Vagina (tissue), 2 donors: Measurements from ENCODE around the gene YAE1. TPM values are rescaled to one million over a fixed set of nuclear protein-coding genes. Genes with fewer than 3 reads are reported as not detected.

Experiments
- DNase-seq, 2 donors: peaks; one replicate each; pipeline ENCODE4 v3.0.0-alpha.2; 2017; ENCODE audit errors: extremely low spot score in 2 of 2
- H3K27ac ChIP-seq: fragments of 200-600 bp; sonication (generic); one replicate; pipeline ENCODE4 v1.5.1; 2019
- H3K27me3 ChIP-seq: fragments of 200-600 bp; sonication (generic); one replicate; pipeline ENCODE4 v1.5.1; 2019
- H3K36me3 ChIP-seq, 2 donors: fragments of 200-600 bp; sonication (generic); one replicate each; pipeline ENCODE4 v1.5.1; 2017 to 2019
- H3K4me1 ChIP-seq: fragments of 200-600 bp; sonication (generic); one replicate; pipeline ENCODE4 v1.5.1; 2019
- H3K4me3 ChIP-seq, 2 donors: fragments of 200-600 bp; sonication (generic); 1 replicate in 1 of 2; 2 replicates in 1 of 2; pipeline ENCODE4 v1.5.1; 2016 to 2019
- H3K9me3 ChIP-seq: fragments of 200-600 bp; sonication (generic); one replicate; pipeline ENCODE4 v1.5.1; 2019
- CTCF ChIP-seq, 3 experiments: fragments of 450-650 bp in 2 of 3; fragments of 200-600 bp in 1 of 3; sonication (generic) in 1 of 3; IDR thresholded peaks; one replicate each; pipeline ENCODE4 v1.5.1; 2017 to 2019; ENCODE audit warnings: antibody characterized with exemption in 3 of 3, mild to moderate bottlenecking in 2 of 3, moderate library complexity in 2 of 3
- POLR2A ChIP-seq, 2 donors: fragments of 450-650 bp; IDR thresholded peaks; one replicate each; pipeline ENCODE4 v1.6.1; 2017; ENCODE audit warnings: antibody characterized with exemption in 2 of 2, mild to moderate bottlenecking in 2 of 2, moderate library complexity in 2 of 2
- POLR2AphosphoS5 ChIP-seq, 2 donors: sonication (generic); formaldehyde crosslinking; IDR thresholded peaks; one replicate each; pipeline ENCODE4 v1.9.0; 2017; ENCODE audit warnings: antibody characterized with exemption in 2 of 2, mild to moderate bottlenecking in 2 of 2, low read depth in 1 of 2; ENCODE audit not compliant: insufficient read depth in 1 of 2
- intact Hi-C: fragments of 100-400 bp; cut with DNase I; formaldehyde crosslinking; loops from one replicate; pipeline ENCODE4 v1.15.1; 2023
- total RNA-seq: library from RNA; depleted of rRNA; stranded (reverse); fragments of >200 nt; gene quantifications from one replicate; pipeline ENCODE4 v1.2.3, GENCODE V29; 2016

The YAE1 gene
- 5.6 TPM for total RNA-seq

DNA sequence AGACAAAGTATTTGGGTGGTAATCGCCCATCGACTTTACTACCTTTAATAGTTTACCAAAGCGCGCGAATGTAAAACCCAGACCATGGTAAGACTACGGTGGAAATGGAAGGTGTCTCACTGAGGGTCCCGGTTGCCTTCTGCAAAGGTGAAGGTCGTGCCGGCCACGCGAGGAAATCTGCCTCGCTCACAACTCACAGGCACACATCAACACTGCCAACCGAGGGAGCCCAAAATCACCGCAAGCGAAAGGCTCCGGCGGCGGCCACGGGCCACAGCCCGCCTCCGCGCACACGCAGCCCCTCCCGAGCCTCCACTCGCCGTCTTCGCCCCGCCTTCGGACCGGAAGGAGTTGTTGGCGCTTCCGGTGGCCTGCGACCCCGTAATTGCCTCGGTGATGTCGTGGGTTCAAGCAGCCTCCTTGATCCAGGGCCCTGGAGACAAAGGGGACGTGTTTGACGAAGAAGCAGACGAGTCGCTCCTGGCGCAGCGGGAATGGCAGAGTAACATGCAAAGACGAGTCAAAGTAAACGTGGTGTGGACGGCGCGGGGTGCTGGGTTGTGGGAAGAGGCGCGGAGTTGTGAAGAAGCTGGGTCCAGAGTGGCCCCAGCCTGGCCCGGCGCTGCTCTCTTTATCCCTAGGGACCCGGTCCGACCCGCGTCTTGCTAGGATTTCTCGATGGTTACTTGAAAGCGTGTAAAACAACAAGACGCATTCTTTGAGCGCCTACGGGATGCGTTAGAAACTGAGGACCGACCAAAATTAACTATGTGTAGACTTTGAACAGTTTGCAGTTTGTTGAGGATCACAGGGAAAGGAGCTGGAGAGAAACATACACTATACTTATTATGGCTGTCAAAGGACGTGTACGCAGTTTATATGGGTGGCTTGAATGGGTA lies at the start of gene YAE1:
Gene YAE1 (plus strand): TSS at position 382 of the 899 bp plus-strand sequence. CDS start 15 bp downstream, at position 397.
- Histone ChIP-seq H3K4me1 (peaks cover 15% of the 10 kb centered on the region), H3K27ac (peak within 1 kb of the TSS; percentile 82), H3K27me3 (no peaks in the 10 kb centered on the region), H3K4me3 (peak within 1 kb of the TSS; percentile 87 to 92), H3K9me3 (no peaks in the 10 kb centered on the region), H3K36me3 (no peaks in the 10 kb centered on the region)
- TF ChIP-seq POLR2A (IDR thresholded peaks at IDR 0.05) (no peak), POLR2AphosphoS5 (IDR thresholded peaks at IDR 0.05; ENCODE audit: insufficient read depth in 1 of 2, low read depth in 1 of 2) (peak; percentile 39 to 83)
- DNase-seq: no peak
- intact Hi-C loops: no loop called here

DNA sequence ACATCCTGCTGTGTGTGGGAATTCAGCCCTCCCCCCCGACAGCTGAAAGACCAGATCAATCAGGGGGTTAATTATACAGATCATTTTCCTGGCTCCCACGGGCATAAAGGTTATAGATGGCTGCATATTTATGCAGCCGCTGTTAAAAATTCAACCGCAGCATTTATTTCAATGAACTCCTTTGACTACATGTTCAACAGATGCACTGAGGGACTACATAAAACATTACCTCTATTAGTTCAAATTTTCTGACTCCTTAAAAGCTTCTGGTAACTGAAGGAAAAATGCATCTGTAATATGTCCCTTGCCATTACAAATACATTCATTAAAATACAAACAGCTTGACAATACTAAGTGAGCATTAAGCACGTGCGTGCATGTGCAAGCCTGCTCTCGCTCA lies 49.7 kb upstream of the YAE1 start:
- H3K9me3 ChIP-seq: no peaks in the 10 kb centered on the region
- no peak overlapping the region for H3K4me3 ChIP-seq
- H3K36me3 ChIP-seq: no peaks in the 10 kb centered on the region
- H3K27ac ChIP-seq: no peak overlapping the region
- H3K4me1 ChIP-seq: no peaks in the 10 kb centered on the region
- TF ChIP-seq POLR2A (IDR thresholded peaks at IDR 0.05) (no peak), POLR2AphosphoS5 (IDR thresholded peaks at IDR 0.05; ENCODE audit: insufficient read depth in 1 of 2, low read depth in 1 of 2) (no peak), CTCF (IDR thresholded peaks at IDR 0.05) (no peak)
- H3K27me3 ChIP-seq: no peaks in the 10 kb centered on the region
- intact Hi-C loops: no loop called here
- no peak for DNase-seq

DNA sequence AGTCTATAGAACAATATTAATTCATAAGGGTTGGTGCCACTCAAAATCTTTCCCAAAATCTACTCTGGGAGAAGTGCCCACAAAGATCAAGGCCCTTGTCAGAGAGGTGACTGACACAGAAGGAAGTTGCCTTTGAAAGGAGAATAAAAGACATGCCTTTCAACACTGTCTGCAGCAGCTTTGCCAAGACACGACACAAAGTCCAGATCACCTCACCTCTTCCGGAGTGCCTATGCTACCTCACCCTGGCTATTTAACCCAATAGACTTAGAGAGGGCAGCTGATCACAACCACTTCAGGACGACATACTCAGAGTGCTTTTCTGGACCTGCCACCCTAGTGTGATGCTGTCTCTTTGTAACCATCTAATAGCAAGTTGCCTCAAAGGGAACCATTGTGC lies 49.0 kb upstream of the YAE1 start:
- intact Hi-C loops: no loop called here
- Histone ChIP-seq H3K27me3 (no peaks in the 10 kb centered on the region), H3K4me3 (no peak overlapping the region), H3K9me3 (no peaks in the 10 kb centered on the region), H3K36me3 (no peaks in the 10 kb centered on the region), H3K4me1 (no peaks in the 10 kb centered on the region), H3K27ac (no peak overlapping the region)
- no peak for DNase-seq
- TF ChIP-seq POLR2AphosphoS5 (IDR thresholded peaks at IDR 0.05; ENCODE audit: insufficient read depth in 1 of 2, low read depth in 1 of 2) (no peak), CTCF (IDR thresholded peaks at IDR 0.05) (no peak), POLR2A (IDR thresholded peaks at IDR 0.05) (no peak)

- no peak for DNase-seq
- intact Hi-C loops: loop anchor here (10.0 kb wide), 1 partner anchor 731 kb away; no protein-coding TSS in a partner anchor
- Histone ChIP-seq H3K4me3 (no peak overlapping the region), H3K36me3 (no peaks in the 10 kb centered on the region), H3K9me3 (no peaks in the 10 kb centered on the region), H3K27ac (no peak overlapping the region), H3K4me1 (no peaks in the 10 kb centered on the region), H3K27me3 (no peaks in the 10 kb centered on the region)
- TF ChIP-seq POLR2A (IDR thresholded peaks at IDR 0.05) (no peak), CTCF (IDR thresholded peaks at IDR 0.05) (no peak), POLR2AphosphoS5 (IDR thresholded peaks at IDR 0.05; ENCODE audit: insufficient read depth in 1 of 2, low read depth in 1 of 2) (no peak)
Measured at GRCh38 chr7:39525926-39526325, 40.3 kb upstream of the YAE1 start.

- DNase-seq: no peak
- intact Hi-C loops: loop anchor here (10.0 kb wide), 1 partner anchor 732 kb away; no protein-coding TSS in a partner anchor
- Histone ChIP-seq H3K4me1 (no peaks in the 10 kb centered on the region), H3K27ac (no peak overlapping the region), H3K27me3 (no peaks in the 10 kb centered on the region), H3K36me3 (no peaks in the 10 kb centered on the region), H3K4me3 (no peak overlapping the region), H3K9me3 (no peaks in the 10 kb centered on the region)
- TF ChIP-seq POLR2AphosphoS5 (IDR thresholded peaks at IDR 0.05; ENCODE audit: insufficient read depth in 1 of 2, low read depth in 1 of 2) (no peak), CTCF (IDR thresholded peaks at IDR 0.05) (no peak), POLR2A (IDR thresholded peaks at IDR 0.05) (no peak)
Measured at GRCh38 chr7:39526666-39527065, 39.5 kb upstream of the YAE1 start.
